HG03460 (cell line): ENCODE measurements around the gene POTEG.
"Not testable (repeated sequence)": the region's sequence is repeated elsewhere in the genome, so short reads cannot be mapped to it uniquely, and the experiment has no call there.

Experiments
- ATAC-seq: cut with Tn5 transposase; IDR thresholded peaks from one replicate; pipeline ENCODE4 v1.9.1; 2021; ENCODE audit not compliant: unreplicated experiment

POTEG gene

DNA sequence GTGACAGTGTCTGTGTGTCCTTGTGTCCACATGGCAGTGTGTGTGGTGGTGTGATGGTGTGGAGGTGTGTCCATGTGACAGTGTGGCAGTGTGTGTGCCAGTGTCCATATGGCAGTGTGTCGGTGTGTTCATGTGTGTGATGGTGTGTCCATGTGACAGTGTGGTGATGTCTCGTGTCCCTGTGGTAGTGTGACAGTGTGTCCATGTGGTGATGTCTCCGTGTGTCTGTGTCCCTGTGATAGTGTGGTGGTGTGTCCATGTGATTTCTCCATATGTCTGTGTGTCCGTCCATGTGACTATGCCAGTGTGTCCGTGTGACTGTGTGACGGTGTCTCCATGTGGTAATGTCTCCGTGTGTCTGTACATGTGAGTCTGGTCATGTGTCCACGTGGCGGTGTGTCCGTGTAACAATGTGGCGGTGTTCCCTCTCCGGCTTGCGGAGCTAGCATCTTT lies 59.7 kb downstream of the POTEG start:
- ATAC-seq = not testable (repeated sequence)

DNA sequence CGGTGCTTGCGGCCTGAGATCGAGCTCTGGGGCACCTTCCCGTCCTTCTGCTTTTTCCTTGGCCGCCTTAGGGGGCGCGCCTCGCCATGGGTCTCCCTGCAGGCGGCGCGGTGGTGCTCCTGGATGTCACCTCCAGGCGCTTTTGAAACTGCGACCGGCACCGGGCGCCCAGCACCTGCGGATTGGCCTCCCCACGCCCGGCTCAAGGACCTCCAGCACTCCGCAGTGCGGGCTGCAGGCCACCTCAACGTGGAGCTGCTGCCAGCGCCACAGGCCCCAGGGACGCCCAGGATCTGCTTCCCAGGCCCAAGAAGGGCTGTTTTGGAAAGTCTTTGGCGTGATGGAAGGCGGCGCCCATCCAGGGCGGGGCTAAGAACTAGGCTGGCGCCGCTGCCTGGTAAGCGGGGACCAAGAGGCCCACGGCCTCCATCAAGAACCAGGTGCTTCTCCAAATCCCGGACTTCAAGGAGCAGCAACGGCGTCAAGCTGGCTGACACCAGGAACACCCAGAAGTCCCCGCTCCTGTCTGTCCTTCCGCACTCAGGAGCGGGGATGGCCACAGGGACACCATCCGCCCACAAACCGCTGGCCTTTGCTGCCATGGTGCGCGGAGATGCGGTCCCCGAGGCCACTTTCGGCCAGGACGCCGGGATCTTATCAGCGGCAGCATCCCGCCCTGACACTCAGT lies 61.2 kb downstream of the POTEG start:
- ATAC-seq = not testable (repeated sequence)

DNA sequence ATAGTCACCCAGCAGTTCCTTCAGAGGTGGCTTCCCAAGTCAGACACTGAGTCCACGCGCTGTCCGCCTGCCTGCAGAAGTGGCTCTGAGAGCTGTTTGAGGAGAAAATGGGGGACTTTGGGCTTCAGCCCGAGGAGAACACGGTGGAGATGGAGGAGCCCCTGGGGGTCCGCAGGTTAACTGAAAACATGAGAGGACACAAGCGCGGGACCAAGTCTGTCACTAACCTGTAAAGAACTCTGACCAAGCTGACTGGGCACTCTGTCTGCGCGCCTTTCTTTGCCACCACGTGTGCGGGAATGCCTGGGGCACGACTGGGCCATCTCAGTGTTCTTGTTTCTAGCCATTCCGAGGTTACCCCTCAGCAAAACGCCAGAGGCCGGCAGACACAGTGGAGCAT lies 62.4 kb downstream of the POTEG start:
- not testable (repeated sequence) for ATAC-seq

DNA sequence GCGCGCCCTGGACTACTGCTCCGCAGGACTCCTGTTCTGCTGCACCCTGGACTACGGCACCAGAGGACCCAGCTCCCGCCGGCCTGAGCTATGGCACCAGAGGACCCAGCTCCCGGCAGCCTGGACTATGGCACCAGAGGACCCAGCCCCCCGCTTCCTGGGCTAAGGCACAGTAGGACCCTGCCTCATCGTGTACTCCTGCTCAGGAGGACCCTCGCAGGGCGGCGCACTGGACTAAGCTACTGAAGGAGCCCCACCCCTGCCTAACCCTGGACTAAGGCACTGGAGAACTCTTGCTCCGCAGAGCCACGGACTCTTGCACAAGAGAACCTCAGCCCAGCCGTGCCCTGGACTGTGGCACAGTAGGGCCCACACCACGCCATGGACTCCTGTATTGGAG lies 71.3 kb downstream of the POTEG start:
- not testable (repeated sequence) for ATAC-seq

DNA sequence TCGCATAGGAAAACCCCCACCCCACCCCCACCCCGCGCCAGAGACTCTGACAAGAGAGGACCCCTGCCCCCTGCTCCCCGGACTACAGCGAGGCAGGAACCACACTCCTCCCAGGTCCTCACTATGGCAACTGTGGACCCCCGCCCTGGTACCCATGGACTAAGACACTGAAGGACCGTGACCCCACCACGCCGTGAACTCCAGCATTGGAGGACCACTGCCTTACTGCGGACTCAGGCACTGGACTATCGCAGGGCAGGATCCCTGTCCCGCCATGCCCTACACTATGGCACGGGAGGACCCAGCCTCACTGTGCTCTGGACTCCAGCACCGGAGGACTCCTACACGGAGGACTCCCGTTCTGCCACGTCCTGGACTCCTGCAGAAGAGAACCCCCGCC lies 71.8 kb downstream of the POTEG start:
- not testable (repeated sequence) for ATAC-seq

DNA sequence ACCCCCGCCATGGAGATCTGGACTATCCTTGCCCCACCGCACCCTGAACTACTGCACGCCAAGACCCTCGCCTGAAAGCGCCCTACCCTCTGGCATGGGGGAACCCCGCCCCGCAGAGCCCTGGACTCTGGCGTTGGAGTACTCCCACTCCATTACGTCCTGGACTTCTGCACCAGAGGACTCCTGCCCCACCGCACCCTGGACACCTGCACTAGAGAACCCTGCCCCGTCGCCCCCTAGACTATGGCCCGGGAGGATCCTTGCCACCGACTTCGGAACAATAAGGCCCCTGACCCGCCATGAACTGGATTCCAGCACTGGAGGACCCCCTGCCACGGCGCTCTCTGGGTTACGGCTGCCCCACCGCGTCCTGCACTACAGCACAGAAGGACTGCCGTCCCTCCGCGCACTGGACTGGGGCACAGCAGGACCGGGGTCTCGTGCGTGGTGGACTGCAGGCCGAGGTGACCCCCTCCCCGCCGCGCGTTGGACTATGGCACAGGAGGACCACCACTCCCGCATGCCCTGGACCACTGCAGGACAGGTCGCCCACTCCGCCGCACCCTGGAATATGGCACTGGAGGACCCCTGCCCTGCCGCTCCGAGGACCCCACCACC lies 72.4 kb downstream of the POTEG start:
- ATAC-seq = not testable (repeated sequence)

DNA sequence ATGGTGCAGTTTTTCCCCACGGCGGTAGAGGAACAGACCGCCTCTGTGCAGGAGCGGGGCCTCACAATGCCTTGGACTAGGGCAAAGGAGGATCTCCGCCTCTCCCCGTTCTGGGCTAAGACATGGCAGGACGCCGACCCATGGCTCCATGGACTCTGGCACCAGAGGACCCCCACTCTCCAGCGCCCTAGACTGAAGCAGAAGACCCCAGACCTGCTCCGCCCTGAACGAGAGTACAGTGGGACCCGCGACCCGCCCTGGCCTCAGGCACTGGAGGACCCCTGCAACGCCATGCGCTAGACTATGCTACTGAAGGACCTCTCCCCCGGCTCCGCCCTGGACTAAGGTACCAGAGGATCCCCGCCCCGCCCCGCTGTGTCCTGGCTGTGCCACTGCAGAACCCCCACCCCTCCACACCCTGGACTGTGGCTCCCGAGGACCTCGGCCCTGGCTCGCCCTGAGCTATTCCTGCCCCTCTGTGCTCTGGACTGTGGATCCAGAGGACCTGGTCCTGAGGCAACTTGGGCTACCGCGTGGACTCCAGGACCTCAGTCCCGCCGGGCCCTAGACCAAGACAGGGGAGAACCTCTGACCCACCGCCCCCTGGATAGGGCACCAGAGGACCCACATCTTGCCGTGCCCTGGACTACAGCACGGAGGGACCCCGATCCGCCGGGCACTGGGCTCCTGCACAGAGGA lies 73.1 kb downstream of the POTEG start:
- not testable (repeated sequence) for ATAC-seq
